ENCODE measurements around the gene MIA. TPM values are rescaled to one million over a fixed set of nuclear protein-coding genes. Genes with fewer than 3 reads are reported as not detected.
A peak's percentile ranks its signal among the peaks of the same experiment; 100 is the strongest.

Gene MIA
- total RNA-seq, 4 donors from 2014 or later: 1.4 to 9.2 (median 3.1) TPM; not detected in 1

- WGBS, 2 donors (ENCODE audit: low coverage in 1 of 2): 0 to 1% methylated on average over 5 to 30 of the region's 43 CpGs
- H3K4me1 ChIP-seq: peaks cover 0 to 51% (median 23%) of the 10 kb centered on the region in 3 donors
Measured at GRCh38 chr19:40750058-40750873, 25.1 kb upstream of the MIA start, which contains the start of gene ACTMAP. TSS of gene ACTMAP (minus strand) at chr19:40750477. CDS start at chr19:40749803, 674 bp downstream.

GRCh38 chr19:40750874-40751537, 24.3 kb upstream of the MIA start, which contains the start of gene SNRPA:
TSS of gene SNRPA (plus strand) at chr19:40751203. CDS start at chr19:40751409, 206 bp downstream.
- peak; percentile 88 for ATAC-seq
- H3K4me1 ChIP-seq: peaks cover 0 to 58% (median 28%) of the 10 kb centered on the region in 3 donors
- peak within 1 kb of the TSS; percentile 88 to 94 (median 90) for H3K27ac ChIP-seq
- no peaks in the 10 kb centered on the region for H3K27me3 ChIP-seq
- WGBS, 2 donors (ENCODE audit: low coverage in 1 of 2): 0% methylated on average over 4 to 23 of the region's 46 CpGs
- H3K4me3 ChIP-seq: peak within 1 kb of the TSS; percentile 68 to 74
- TF ChIP-seq EP300 (IDR thresholded peaks at IDR 0.05) (no peak), CTCF (IDR thresholded peaks at IDR 0.05) (no peak), POLR2A (IDR thresholded peaks at IDR 0.05) (peak; percentile 78 to 79), POLR2AphosphoS5 (IDR thresholded peaks at IDR 0.05) (peak; percentile 93)
- H3K9me3 ChIP-seq: no peaks in the 10 kb centered on the region
- H3K36me3 ChIP-seq: peaks cover 0 to 9% of the 10 kb centered on the region in 2 donors

More at GRCh38 chr19:40750058-40750873, 25.1 kb upstream of the MIA start, which contains the start of gene ACTMAP:
- Histone ChIP-seq H3K27me3 (no peaks in the 10 kb centered on the region), H3K27ac (peak within 1 kb of the TSS; percentile 88 to 94 (median 90)), H3K4me3 (peak within 1 kb of the TSS; percentile 68 to 74), H3K36me3 (peaks cover 0 to 2% of the 10 kb centered on the region in 2 donors), H3K9me3 (no peaks in the 10 kb centered on the region)
- TF ChIP-seq POLR2AphosphoS5 (IDR thresholded peaks at IDR 0.05) (peak; percentile 85), EP300 (IDR thresholded peaks at IDR 0.05) (no peak), POLR2A (IDR thresholded peaks at IDR 0.05) (peak; percentile 41 to 50)
- peak; percentile 96 for ATAC-seq

GRCh38 chr19:40752257-40752781, 23.0 kb upstream of the MIA start:
- TF ChIP-seq POLR2AphosphoS5 (IDR thresholded peaks at IDR 0.05) (no peak), EP300 (IDR thresholded peaks at IDR 0.05) (no peak), POLR2A (IDR thresholded peaks at IDR 0.05) (no peak), CTCF (IDR thresholded peaks at IDR 0.05) (no peak)
- no peaks in the 10 kb centered on the region for H3K27me3 ChIP-seq
- H3K27ac ChIP-seq: peak overlapping the region in 3 of 4 donors; percentile 90 to 94 (median 91)
- H3K4me3 ChIP-seq: peak overlapping the region; percentile 61 to 68
- no peak for ATAC-seq
- peaks cover 0 to 71% (median 28%) of the 10 kb centered on the region in 3 donors for H3K4me1 ChIP-seq
- WGBS, 2 donors (ENCODE audit: low coverage in 1 of 2): 61 to 81% methylated on average over 6 to 12 of the region's 12 CpGs
- peaks cover 0 to 22% of the 10 kb centered on the region in 2 donors for H3K36me3 ChIP-seq
- H3K9me3 ChIP-seq: no peaks in the 10 kb centered on the region

- Histone ChIP-seq H3K9me3 (no peaks in the 10 kb centered on the region), H3K4me1 (peaks cover 0 to 60% (median 28%) of the 10 kb centered on the region in 3 donors), H3K4me3 (no peak overlapping the region), H3K27ac (peak overlapping the region in 2 of 4 donors; percentile 8 to 49), H3K36me3 (peaks cover 0 to 46% of the 10 kb centered on the region in 2 donors), H3K27me3 (no peaks in the 10 kb centered on the region)
- 73 to 80% methylated on average over 4 to 7 of the region's 9 CpGs for WGBS, 2 donors (ENCODE audit: low coverage in 1 of 2)
- no peak for TF ChIP-seq POLR2AphosphoS5 (IDR thresholded peaks at IDR 0.05)
- TF ChIP-seq CTCF (IDR thresholded peaks at IDR 0.05): no peak
- no peak for TF ChIP-seq EP300 (IDR thresholded peaks at IDR 0.05)
- TF ChIP-seq POLR2A (IDR thresholded peaks at IDR 0.05): no peak
- ATAC-seq: no peak
Measured at GRCh38 chr19:40754611-40755247, 20.6 kb upstream of the MIA start.

All from gastroesophageal sphincter (tissue), 4 donors.